ENCODE results near the gene IER5.

DNA sequence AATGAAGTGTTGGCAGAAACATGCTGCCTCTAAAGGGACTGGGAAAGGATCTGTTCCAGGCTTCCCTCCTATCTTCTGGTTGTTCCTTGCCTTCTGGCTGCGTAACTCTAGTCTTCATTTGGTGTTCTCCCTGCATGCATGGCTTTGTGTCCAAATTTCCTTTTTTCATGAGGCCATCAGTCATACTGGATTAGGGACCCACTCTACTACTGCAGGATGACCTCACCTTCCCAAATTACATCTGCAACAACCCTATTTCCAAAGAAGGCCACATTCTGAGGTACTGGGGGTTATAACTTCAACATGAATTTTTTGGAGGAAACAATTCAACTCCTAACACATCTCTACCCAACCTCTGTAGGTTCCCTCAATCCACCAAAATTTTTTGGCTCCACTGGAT lies 28.4 kb upstream of the IER5 start:
- no peak for TF ChIP-seq EZH2 (IDR thresholded peaks at IDR 0.05; ENCODE audit: insufficient read depth, poor library complexity, severe bottlenecking)
- no peak for TF ChIP-seq EZH2phosphoT487 (IDR thresholded peaks at IDR 0.05; ENCODE audit: insufficient read depth, low read depth)
